GM19035 (cell line): ENCODE measurements around the gene AARSD1.
"Not testable (repeated sequence)": the region's sequence is repeated elsewhere in the genome, so short reads cannot be mapped to it uniquely, and the experiment has no call there.

Experiments
- ATAC-seq: cut with Tn5 transposase; IDR thresholded peaks from one replicate; pipeline ENCODE4 v1.9.1; 2021; ENCODE audit not compliant: unreplicated experiment

The AARSD1 gene, protein sequence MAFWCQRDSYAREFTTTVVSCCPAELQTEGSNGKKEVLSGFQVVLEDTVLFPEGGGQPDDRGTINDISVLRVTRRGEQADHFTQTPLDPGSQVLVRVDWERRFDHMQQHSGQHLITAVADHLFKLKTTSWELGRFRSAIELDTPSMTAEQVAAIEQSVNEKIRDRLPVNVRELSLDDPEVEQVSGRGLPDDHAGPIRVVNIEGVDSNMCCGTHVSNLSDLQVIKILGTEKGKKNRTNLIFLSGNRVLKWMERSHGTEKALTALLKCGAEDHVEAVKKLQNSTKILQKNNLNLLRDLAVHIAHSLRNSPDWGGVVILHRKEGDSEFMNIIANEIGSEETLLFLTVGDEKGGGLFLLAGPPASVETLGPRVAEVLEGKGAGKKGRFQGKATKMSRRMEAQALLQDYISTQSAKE

GRCh38 chr17:42964161-42964932 lies at the start of gene AARSD1:
Gene AARSD1 (minus strand): TSS chr17:42964454. CDS start chr17:42964440, 14 bp downstream.
- peak; percentile 85 for ATAC-seq

DNA sequence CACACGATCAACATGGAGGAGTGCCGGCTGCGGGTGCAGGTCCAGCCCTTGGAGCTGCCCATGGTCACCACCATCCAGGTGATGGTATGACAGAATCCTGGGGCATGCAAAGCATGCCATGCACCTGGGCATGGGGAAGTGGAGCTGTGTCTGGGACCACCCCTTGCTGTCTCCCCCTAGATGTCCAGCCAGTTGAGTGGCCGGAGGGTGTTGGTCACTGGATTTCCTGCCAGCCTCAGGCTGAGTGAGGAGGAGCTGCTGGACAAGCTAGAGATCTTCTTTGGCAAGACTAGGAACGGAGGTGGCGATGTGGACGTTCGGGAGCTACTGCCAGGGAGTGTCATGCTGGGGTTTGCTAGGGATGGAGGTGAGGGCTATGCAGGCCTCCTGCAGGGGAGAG lies 49.0 kb upstream of the AARSD1 start:
- no peak for ATAC-seq

DNA sequence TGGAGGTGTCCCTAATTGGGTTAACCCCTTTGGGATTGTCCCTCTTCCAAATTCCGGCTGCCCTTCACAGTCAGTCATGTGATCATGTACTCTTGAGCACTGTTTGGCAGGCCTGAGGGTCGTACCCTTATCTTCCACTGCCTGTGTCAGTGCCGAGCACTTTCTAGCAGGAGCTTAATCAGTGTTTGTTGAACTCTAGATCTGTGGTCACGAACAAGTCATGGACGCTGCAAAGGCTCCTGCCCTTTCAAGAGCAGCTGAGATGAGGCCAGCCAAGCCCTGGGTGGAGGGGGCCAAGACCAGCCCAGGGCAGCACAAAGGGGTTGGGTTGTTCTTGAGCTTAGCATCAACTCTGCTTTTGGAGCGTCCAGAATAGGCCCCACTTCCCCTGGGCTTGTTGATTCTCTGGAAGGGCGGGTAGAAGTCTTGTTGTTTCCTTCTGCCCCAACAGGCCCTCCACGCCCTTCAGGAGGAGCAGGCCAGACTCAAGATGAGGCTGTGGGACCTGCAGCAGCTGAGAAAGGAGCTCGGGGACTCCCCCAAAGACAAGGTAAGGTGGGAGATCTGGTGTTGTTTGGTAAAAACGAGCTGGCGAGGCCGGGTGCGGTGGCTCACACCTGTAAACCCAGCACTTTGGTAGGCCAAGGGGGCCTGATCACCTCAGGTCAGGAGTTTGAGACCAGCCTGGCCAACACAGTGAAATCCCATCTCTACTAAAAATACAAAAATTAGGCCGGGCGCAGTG lies 47.6 kb upstream of the AARSD1 start:
- ATAC-seq, result no peak

GRCh38 chr17:43010667-43011308 lies 46.5 kb upstream of the AARSD1 start:
- no peak for ATAC-seq

DNA sequence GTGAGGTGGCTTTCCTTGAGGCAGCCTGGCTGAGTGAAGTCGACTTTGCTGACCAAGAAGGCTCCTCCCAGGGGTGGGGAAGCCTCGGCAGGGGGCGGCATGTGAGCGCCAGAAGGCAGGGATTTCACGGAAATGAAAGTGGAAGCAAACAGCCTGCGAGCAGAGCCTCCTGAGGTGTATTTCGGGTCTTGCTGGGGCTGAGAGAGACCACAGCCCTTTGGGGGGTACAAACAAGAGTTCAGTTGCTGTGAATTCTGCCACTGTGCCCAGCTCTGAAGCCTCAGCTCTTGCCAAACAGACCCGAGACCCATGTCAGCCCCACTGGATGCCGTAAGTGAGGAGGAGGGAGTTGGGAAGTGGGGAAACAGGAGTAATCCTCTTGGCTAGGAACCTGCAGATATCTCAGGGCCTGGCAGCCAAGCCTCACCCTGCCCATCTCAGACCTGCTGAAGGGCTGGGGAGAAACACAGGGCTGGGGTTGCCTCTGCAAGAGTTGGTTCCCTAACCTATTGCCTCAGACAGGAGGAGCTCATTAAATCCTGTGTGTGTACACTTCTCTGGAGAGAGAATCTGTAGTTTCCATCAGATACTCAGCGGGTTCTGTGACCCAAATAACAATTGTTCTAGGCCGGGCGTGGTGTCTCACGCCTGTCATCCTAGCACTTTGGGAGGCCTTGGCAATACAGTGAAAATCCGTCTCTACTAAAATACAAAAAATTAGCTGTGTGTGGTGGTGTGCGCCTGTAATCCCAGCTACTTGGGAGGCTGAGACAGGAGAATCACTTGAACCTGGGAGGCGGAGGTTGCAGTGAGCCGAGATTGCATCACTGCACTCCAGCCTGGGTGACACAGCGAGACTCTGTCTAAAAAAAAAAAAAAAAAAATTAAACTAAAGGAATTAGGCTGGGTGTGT lies 42.6 kb upstream of the AARSD1 start, which contains the start of gene IFI35:
TSS of gene IFI35 (plus strand) at position 146 of the 913 bp plus-strand sequence. CDS start at position 310, 164 bp downstream.
- ATAC-seq, result peak; percentile 83

DNA sequence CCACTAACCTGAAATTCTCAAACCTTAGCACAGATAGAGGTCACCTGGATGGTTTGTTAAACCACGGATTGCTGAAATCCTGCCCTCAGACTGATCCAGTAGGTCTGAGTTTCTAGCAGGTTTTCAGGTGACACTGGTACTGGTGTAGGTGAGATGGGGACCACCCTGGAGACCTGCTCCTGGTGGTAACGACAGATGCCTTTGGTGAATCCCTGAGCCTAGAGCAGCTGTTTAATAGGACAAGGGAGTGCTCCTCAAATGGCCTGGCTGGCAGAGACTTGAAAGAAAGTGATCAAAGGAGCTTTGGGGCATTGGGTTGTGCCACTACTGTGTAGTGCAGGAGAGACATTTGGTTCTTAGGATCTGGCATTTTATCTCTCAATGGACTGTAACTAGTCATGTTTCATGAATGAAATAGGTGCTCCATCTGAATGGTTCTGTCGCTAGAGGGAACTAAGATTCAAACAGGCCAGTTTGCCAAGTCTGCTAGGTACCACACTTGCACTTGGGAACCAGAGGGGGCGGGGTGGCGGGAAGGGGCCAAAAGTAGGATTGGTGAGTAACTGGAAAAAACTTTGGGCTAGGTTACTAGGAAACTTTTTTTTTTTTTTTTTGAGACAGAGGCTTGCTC lies 39.4 kb upstream of the AARSD1 start:
- no peak for ATAC-seq

- not testable (repeated sequence) for ATAC-seq
Measured at GRCh38 chr17:43000894-43001293, 36.6 kb upstream of the AARSD1 start.

DNA sequence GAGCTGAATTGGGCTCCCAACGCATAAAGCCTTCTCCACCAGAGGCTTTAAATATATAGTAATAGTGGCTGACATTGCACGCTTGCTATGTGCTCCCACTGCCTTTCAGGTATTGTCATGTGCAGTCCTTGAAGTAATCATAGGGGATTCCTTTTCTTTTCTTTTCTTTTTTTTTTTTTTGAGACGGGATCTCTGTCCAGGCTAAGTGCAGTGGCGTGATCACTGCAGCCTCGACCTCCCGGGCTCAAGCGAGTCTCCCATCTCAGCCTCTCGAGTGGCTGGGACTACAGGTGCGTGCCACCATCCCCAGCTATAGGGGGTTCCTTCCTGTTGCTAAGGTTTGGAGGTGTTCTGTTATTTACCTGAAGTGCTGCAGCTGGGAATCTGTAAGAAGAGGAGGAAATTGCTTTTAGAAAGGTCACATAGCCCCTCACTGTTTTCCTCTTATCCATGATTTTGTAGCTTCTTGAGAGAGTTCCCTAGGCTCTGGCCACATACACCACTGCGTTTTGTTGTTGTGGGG lies 34.8 kb upstream of the AARSD1 start:
- ATAC-seq, result no peak

DNA sequence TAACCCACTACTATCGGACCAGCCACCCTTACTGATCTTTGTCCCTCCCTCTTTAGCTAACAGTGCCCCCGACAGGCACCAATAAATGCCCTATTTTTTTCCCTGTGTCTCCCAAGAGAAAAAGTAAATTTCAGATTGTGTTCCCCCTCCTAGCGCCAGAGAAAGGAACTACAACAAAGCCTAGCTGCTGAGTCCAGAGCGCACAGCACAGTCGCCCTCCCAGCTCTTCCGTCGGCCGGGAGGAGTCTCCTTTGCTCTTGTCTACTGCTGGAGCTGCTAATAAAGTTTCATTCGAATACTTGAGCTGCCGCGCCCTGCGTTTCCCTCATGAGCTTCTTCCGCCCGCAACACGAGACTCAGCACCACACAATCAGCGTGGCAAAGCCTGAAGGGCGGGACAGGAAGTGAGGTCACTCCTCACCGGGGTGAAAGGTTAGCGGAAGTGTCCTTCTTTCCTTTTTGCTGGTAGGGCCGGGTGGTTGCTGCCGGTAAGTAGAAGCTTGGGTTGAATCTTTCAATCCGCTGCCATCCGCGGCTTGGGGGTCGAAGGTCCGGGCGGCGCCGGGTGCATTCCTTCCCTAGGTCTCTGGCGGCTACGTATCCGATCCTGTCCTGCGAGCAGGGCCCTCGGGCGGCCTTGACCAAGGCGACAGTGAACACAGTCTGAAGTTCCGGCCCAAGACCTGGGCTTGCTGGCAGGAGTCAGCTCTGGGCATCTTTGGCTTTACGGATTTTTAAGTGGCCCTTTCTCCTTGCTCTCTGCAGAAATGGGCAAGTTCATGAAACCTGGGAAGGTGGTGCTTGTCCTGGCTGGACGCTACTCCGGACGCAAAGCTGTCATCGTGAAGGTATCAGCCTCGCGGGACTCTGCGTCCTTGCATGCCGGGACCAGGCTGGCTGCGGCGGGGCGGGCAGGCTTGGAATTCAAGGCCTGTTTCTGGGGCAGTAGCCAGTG lies 34.0 kb upstream of the AARSD1 start, which contains the start of gene RPL27:
TSS of gene RPL27 (plus strand) at position 436 of the 955 bp plus-strand sequence. CDS start at position 768, 332 bp downstream.
- peak; percentile 93 for ATAC-seq

DNA sequence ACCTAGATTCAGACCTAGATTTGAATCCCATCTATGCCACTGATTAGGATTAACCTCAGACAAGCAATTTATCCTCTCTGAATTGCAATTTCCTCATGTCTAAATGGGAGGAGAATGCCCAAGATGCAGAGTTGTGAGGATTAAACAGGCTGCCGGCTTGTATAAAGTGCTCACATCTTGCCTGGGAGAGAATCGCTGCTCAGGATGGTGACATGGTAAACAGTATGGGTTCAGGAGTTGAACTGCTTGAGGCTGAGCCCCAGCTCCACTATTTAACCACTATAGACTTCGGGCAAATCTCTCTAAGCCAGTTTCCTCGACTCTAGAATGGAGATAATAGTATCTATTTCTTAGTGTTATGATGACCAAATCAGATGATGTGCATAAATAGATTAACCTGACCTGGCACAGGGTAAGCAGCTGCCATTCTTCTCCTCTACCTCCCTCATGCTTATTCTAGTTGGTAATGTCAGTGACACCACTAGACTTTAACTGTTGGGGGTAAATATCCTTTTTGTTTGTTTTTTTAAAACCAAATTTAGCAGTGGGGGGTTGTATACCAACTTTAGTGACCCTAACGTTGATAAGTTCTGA lies 33.2 kb upstream of the AARSD1 start:
- ATAC-seq, result no peak

DNA sequence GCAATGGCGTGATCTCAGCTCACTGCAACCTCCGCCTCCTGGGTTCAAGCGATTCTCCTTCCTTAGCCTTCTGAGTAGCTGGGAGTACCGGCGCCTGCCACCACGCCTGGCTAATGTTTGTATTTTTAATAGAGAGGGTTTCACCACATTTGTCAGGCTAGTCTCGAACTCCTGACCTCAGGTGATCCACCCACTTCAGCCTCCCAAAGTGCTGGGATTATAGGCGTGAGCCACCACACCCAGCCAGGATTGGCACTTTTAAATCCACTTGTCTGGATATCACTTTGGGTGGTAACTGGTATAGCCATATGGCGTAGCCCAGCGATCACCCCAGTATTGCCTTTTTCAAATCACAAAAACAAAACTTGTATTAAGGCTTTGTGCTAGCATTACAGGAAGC lies 29.7 kb upstream of the AARSD1 start:
- not testable (repeated sequence) for ATAC-seq

GRCh38 chr17:42992872-42993271 lies 28.6 kb upstream of the AARSD1 start:
- ATAC-seq, result no peak

DNA sequence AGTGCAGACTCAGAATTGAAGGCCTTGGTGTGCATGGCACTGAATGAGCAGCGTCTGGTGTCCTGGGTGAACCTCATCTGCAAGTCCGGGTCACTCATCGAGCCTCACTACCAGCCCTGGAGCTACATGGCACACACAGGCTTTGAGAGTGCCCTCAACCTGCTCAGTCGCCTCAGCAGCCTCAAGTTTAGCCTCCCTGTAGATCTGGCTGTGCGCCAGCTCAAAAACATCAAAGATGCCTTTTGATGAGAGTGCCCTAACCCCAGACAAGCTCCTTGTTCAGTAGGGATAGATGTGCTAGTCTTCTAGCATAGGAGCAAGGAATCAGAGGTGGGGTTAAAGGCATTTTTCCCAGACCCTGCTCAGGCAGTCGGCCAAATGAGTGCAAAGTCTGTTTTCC lies 27.2 kb upstream of the AARSD1 start:
- no peak for ATAC-seq

- ATAC-seq, result no peak
Measured at GRCh38 chr17:42989726-42990652, 25.7 kb upstream of the AARSD1 start.

GRCh38 chr17:42989141-42989540 lies 24.9 kb upstream of the AARSD1 start:
- ATAC-seq, result no peak

GRCh38 chr17:42985225-42985624 lies 21.0 kb upstream of the AARSD1 start:
- ATAC-seq, result no peak
